ENCODE measurements around the gene DYNLT2B.
"Not testable (repeated sequence)": the region's sequence is repeated elsewhere in the genome, so short reads cannot be mapped to it uniquely, and the experiment has no call there.

DYNLT2B gene

DNA sequence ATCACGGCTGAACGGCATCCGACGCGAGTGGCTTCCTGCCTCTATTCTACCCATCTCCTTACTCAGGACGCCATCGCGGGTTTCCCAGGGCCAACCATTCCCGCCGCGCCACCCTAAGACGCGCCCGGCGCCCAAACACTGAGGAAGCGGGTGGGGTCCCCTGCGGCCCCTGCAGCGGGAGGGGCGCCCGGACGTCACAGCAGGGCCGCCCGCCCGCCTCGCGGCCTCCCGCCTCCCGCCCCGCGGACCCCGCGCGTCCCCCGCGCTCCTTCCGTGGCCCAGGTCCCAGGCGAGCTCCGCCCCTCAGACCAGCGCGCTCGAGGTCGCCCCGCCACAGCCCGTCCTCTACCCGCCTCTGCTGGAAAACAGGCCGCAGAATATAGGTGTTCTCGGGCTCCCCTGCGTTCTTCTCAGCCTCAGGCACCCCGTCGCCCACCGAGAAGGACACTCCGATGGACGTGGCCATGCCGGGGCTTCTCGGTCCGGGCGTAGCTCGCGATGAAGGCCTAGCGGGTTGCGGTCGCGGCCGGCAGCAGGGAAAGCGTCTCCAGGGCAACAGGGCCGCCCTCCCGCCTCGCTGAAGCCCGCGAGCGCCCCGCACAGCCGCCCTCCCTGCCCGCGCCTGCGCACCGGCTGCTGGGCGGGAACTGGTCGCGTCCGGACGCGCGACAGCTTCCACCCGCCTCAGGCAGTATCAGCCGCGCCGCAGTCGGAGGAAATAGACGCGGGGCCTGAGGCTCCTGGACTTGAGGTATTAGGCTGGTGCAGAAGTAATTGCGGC lies at the start of gene DYNLT2B:
Gene DYNLT2B (minus strand): TSS at position 554 of the 781 bp plus-strand sequence. CDS start 88 bp downstream, at position 466.
- DNase-seq = peak; percentile 90

- DNase-seq = no peak
Observed at GRCh38 chr3:196365736-196366135, 47.7 kb upstream of the DYNLT2B start.

DNA sequence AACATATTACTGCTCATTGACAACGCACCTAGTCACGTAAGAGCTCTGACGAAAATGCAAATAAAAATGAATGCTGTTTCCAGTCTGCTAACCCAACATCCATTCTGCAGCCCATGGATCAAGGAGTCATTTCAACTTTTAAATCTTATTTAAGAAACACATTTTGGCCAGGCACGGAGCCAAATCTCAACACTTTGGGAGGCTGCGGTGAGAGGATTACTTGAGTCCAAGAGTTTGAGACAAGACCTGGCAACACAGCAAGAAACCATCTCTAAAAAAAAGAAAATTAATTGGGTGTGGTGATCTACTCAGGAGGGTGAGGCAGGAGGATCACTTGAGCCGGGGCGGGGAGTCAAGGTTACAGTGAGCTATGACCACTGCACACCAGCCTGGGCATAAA lies 42.5 kb upstream of the DYNLT2B start:
- no peak for DNase-seq

- DNase-seq = not testable (repeated sequence)
Observed at GRCh38 chr3:196358540-196358939, 40.5 kb upstream of the DYNLT2B start.

DNA sequence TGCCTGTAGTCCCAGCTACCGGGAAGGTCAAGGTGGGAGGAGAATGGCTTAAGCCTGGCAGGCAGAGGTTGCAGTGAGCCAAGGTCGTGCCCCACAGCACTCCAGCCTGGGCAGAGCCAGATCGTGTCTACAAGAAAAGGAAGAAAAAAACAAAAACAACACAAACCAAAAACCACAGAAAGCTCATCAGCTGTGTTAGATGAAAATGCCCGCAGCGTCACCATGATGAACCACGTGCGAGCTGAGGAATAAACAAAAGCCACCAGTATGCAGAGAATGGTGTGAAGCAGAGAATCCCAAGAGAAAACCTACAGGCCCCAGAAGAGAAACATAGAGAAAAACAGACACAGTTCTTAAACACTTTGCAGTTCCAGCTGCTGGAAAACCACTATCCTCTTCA lies 39.9 kb upstream of the DYNLT2B start:
- DNase-seq = no peak

DNA sequence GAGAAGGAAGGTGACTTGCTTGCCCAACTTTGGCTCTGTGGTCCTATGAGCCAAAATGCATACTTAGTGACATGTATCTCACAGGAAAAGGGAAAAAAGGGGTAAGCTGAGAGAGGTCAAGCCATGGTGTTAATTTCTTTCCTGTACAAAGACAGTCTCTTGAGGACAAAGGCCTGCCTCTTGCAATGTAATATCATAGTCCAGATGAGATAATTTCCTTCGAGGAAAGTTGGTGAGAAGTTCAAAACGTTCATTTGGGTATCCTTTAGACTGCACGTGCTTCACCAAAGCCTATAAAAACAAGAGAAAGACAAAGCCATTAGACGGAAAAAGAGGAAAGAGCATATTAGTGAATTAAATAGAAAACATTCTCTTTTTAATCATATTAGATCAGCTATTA lies 38.5 kb upstream of the DYNLT2B start:
- no peak for DNase-seq

DNA sequence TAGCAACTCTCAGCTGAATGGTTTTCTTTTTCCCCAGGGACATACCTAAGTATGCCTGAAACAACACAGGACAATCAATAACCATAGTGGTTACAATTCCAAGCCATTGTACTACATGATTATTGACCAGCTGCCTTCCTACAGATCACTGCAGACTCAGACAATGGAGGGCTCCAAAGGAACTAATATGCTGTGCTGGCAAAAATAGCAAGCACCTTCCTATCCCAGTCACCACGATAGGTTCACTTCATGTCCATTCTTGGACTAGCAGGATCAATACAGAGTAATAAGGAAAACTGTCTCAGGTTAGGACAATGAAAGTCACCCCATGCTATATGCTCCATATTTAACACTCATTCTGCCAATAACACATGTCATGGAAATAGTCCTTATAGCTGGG lies 37.6 kb upstream of the DYNLT2B start:
- no peak for DNase-seq

DNA sequence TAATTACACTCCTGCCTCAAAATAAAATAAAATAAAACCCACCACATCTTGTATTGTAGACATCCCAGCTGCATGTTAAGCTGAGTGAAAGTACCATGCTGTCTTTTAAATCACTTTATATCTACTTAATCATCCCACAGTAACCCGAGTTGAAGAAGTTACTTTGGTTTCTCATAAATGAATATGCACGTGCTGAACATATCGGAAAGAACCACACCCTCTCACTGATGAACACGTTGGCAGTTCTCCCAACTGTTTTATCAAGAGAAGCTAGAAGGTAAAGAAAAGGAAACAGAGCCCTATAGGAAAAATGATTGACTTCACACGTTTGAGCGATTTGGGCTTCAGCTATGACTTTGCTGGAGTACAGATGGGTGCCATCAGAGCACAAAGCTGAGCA lies 36.1 kb upstream of the DYNLT2B start:
- no peak for DNase-seq

- no peak for DNase-seq
Observed at GRCh38 chr3:196351541-196351940, 33.5 kb upstream of the DYNLT2B start.

DNA sequence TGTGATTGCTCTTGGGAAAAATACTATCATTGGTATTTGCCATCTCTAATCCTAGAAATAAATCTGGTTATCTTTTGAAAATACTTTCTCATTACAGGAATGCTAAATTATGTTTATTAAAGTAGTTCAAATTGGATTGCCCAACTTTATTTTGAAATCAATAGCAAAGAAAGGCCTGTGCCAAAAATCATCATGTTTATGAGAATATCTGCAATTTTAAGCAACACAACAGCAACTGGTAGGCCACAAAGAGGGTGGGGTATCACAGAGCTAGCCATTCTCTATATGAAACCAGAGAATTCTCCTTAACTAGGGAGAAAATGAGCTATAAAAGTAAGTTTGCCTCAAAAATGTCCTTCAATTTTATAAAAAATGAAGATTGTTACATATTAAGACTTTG lies 32.0 kb upstream of the DYNLT2B start:
- DNase-seq = no peak

- DNase-seq = no peak
Observed at GRCh38 chr3:196348698-196349097, 30.7 kb upstream of the DYNLT2B start.

DNA sequence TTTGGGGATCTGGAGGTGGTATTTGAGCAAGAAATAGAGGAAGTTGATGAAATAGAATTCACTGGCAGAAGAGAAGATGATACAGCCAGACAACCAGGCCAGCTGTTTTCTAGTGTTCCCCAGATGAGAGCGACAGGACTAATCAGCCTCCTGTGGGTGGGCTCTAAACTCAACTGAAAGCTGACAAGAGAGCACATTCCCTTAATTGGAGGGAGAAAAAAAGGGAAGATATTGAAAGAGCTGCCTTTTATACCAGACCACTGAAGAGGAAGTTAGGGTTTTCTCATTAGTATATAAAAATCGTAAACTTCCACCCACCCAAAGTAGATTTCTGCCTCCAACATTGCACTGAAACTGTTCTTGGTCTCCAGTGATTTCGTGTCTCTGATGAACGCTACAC lies 26.6 kb upstream of the DYNLT2B start:
- DNase-seq = no peak

DNA sequence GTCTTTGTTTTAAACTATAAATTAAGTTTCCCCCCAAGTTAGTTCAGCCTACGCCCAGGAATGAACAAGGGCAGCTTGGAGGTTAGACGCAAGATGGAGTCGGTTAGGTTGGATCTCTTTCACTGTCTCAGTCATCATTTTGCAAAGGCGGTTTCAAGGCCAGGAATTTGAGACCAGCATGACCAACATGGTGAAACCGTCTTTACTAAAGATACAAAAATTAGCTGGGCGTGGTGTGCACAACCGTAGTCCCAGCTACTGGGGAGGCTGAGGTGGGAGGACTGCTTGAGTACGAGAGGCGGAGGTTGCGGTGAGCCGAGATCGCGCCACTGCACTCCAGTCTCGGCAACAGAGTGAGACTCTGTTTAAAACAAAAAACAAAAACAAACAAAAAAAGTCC lies 25.9 kb upstream of the DYNLT2B start:
- DNase-seq = not testable (repeated sequence)

DNA sequence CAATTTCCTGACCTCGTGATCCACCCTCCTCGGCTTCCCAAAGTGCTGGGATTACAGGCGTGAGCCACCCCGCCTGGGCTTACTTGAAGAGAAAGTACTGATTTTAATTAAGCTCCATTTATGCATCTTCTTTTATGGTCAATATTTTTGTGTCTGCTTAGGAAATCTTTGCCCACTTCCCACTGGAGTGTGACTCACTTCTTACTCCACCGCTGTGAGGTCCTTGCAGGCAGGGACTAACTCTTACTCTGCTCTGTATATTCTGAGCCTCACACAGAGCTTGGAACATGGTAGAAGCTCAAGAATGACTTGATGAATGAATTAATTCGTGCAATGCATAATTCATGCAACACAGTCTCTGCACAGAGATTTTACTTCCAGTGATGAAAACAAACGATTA lies 23.1 kb upstream of the DYNLT2B start:
- DNase-seq = peak; percentile 15

DNA sequence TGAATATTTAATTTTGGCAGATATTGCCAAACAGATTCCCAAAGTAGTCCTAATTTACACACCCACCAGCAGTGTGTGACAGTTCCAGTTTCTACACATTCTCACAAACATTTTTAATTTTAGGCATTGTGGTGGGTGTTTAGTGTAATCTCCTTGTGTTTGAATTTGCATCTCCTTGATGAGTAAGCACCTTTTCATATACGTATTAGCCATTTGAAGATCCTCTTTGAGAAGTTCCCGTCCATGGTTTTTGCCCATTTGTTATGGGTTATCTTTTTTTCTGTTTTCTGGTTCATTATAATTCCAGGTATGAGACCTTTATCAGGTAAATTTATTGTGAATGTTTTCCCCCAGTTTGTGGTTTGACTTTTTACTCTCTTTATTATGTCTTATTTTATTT lies 22.4 kb upstream of the DYNLT2B start:
- no peak for DNase-seq

DNA sequence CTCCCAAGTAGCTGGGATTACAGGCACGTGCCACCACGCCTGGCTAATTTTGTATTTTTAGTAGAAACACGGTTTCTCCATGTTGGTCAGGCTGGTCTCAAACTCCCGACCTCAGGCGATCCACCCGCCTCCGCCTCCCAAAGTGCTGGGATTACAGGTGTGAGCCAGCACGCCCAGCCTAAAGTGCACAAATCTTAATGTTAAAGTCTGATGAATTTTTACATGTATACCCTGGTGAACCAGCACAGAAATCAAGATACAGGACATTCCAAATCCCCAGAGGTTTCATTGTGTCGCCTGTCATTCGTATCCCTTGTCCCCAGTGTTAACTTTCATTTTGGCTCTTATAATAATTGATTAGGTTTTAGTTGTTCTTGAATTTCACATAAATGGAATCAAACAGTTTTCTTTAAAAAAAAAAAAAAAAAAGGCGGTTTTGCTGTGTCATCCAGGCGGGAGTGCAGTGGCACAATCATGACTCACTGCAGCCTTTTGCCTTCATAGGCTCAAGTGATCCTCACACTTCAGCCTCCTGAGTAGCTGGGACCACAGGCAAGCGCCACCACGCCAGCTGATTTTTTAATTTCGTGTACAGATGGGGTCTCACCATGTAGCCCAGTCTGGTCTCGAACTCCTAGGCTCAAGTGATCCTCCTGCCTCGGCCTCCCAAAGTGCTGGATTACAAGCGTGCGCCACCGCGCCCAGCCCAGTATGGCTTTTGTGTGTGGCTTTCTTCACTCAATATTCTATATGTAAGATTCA lies 21.6 kb upstream of the DYNLT2B start:
- DNase-seq = peak; percentile 24

DNA sequence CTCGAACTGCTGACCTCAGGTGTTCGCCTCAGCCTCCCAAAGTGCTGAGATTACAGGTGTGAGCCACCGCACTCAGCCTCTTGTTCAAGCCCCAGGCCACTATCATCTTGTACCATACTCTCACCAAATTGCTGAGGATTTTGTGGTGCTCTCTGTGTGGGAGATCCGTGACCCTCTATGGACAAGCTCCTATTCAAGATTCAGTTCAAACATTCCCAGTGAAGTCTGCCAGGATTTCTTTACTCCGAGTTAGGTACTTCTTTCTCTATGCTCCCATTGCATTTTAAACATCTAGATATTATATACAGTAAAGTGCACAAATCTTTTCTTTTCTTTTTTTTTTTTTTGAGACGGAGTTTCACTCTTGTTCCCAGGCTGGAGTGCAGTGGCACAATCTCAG lies 21.0 kb upstream of the DYNLT2B start:
- DNase-seq = no peak

- no peak for DNase-seq
Observed at GRCh38 chr3:196336319-196337145, 18.5 kb upstream of the DYNLT2B start.

DNA sequence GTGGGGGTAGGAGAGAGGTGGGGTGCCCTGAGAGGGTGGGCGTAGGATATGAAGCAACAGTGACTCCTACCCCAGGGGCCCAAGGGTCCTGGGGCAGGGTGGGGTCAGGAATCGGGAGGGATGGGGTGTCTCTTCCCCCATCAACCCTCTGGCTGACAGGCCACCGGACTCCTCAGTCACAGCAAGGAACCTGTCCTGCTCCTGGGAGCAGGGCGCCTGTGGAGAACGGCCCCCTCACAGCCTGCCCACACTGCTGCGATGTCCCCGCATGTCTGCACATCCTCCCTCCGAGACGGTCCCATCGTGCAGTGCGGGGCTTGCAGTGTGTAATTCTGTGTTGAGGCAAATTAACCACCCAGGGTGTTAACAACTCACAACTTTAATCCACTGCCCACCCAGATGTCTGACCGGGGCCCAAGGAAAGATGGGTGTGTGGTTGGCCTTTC lies 17.5 kb upstream of the DYNLT2B start:
- DNase-seq = no peak

GRCh38 chr3:196334982-196335381 lies 16.9 kb upstream of the DYNLT2B start:
- no peak for DNase-seq

DNA sequence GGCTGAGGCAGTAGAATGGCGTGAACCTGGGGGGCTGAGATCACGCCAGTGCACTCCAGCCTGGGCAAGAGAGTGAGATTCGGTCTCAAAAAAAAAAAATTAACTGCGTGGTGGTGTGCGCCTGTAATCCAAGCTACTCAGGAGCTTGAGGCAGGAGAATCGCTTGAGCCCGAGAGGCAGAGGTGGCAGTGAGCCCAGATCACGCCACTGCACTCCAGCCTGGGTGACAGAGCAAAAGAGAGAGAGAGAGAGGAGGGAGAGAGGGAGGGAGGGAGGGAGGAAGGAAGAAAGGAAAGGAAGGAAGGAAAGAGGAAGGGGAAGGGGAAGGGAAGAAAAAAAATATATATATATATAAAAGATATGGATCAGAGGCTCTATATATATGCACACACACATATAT lies 14.1 kb upstream of the DYNLT2B start:
- DNase-seq = no peak

- no peak for DNase-seq
Observed at GRCh38 chr3:196327405-196327804, 9.4 kb upstream of the DYNLT2B start.

- DNase-seq = no peak
Observed at GRCh38 chr3:196326936-196327335, 8.9 kb upstream of the DYNLT2B start.

Data from CD4-positive, alpha-beta T cell treated with Interferon gamma for 1 hour (primary cell).